ENCODE results near the gene PIGX.
"Not testable (repeated sequence)": the region's sequence is repeated elsewhere in the genome, so short reads cannot be mapped to it uniquely, and the experiment has no call there.

The PIGX gene

GRCh38 chr3:196706327-196706726 is 5.8 kb upstream of the PIGX start:
- DNase-seq, result no peak

GRCh38 chr3:196706731-196707130 is 5.4 kb upstream of the PIGX start:
- DNase-seq, result no peak

- no peak for DNase-seq
Measured at GRCh38 chr3:196707566-196707965, 4.6 kb upstream of the PIGX start.

GRCh38 chr3:196708467-196708866 is 3.7 kb upstream of the PIGX start:
- no peak for DNase-seq

- DNase-seq, result peak in 4 of 5 experiments; percentile 50 to 69 (median 52)
Measured at GRCh38 chr3:196712514-196713413, 587 bp downstream of the PIGX start.

GRCh38 chr3:196717162-196717561 is 5.0 kb downstream of the PIGX start:
- DNase-seq, result not testable (repeated sequence)

GRCh38 chr3:196721097-196721496 is 8.9 kb downstream of the PIGX start:
- no peak for DNase-seq

GRCh38 chr3:196726788-196727675 is 14.9 kb downstream of the PIGX start:
- peak in 1 of 5 experiments; percentile 86 for DNase-seq

GRCh38 chr3:196735751-196736150 is 23.6 kb downstream of the PIGX start:
- no peak for DNase-seq

- no peak for DNase-seq
Measured at GRCh38 chr3:196736670-196737374, 24.6 kb downstream of the PIGX start.

- no peak for DNase-seq
Measured at GRCh38 chr3:196737655-196738054, 25.5 kb downstream of the PIGX start.

GRCh38 chr3:196739671-196740480 is 27.7 kb downstream of the PIGX start, which contains the start of gene PAK2:
PAK2 (plus strand) TSS chr3:196739857; CDS start chr3:196782647, 42,790 bp downstream.
- peak; percentile 82 to 95 (median 88) for DNase-seq

- peak in 3 of 5 experiments; percentile 18 to 78 (median 39) for DNase-seq
Measured at GRCh38 chr3:196740481-196741248, 28.5 kb downstream of the PIGX start.

- no peak for DNase-seq
Measured at GRCh38 chr3:196741249-196741889, 29.2 kb downstream of the PIGX start.

- DNase-seq, result not testable (repeated sequence)
Measured at GRCh38 chr3:196743569-196743968, 31.4 kb downstream of the PIGX start.

GRCh38 chr3:196749125-196749524 is 36.9 kb downstream of the PIGX start:
- no peak for DNase-seq

- DNase-seq, result no peak
Measured at GRCh38 chr3:196753201-196753600, 41.0 kb downstream of the PIGX start.

GRCh38 chr3:196754091-196754981 is 42.2 kb downstream of the PIGX start:
- peak in 1 of 5 experiments; percentile 15 for DNase-seq

- peak in 1 of 5 experiments; percentile 14 for DNase-seq
Measured at GRCh38 chr3:196756732-196757131, 44.6 kb downstream of the PIGX start.
